Kidney (tissue), 14 donors: ENCODE data around the gene EEFSEC. TPM values are rescaled to one million over a fixed set of nuclear protein-coding genes. Genes with fewer than 3 reads are reported as not detected.

Source experiments
- DNase-seq, 5 donors: peaks; one replicate each; pipeline ENCODE4 v3.0.0-alpha.2; 2013 to 2020
- FAIRE-seq: peaks from 2 replicates; lab custom pipeline; 2012; peaks lifted over from hg19 to GRCh38; lab: Jason Lieb, UNC
- H3K27ac ChIP-seq, 2 donors: one replicate each; pipeline ENCODE4 v1.7.0; 2013; ENCODE audit warnings: low read depth in 2 of 2, low read length in 2 of 2, inconsistent platforms in 1 of 2
- H3K27me3 ChIP-seq: one replicate; pipeline ENCODE4 v1.7.1; 2013; ENCODE audit warnings: low read length, inconsistent platforms; ENCODE audit not compliant: control insufficient read depth, insufficient read depth
- H3K36me3 ChIP-seq, 3 donors: one replicate each; pipeline versions ENCODE4 v1.7.0 to v1.7.1; 2013; ENCODE audit warnings: low read length in 3 of 3, control low read depth in 1 of 3, inconsistent platforms in 1 of 3; ENCODE audit not compliant: insufficient read depth in 3 of 3, control insufficient read depth in 2 of 3
- H3K4me1 ChIP-seq, 3 donors: one replicate each; pipeline versions ENCODE4 v1.7.0 to v1.7.1; 2013; ENCODE audit warnings: low read length in 3 of 3, inconsistent platforms in 1 of 3, low read depth in 1 of 3; ENCODE audit not compliant: control insufficient read depth in 2 of 3, insufficient read depth in 2 of 3
- H3K4me3 ChIP-seq, 3 donors: one replicate each; pipeline versions ENCODE4 v1.7.0 to v1.8.1; 2013; ENCODE audit warnings: low read length in 3 of 3, control low read depth in 1 of 3, inconsistent platforms in 1 of 3
- H3K9ac ChIP-seq, 3 donors: one replicate each; pipeline versions ENCODE4 v1.7.0 to v1.7.1; 2013; ENCODE audit warnings: low read length in 3 of 3, control low read depth in 1 of 3, inconsistent platforms in 1 of 3
- H3K9me3 ChIP-seq, 3 donors: one replicate each; pipeline versions ENCODE4 v1.7.0 to v1.7.1; 2013; ENCODE audit warnings: low read length in 3 of 3, control low read depth in 1 of 3, inconsistent platforms in 1 of 3; ENCODE audit not compliant: control insufficient read depth in 2 of 3, insufficient read depth in 1 of 3
- intact Hi-C: fragments of 100-400 bp; cut with DNase I; formaldehyde crosslinking; loops from one replicate; pipeline ENCODE4 v1.11.1; 2022
- polyA plus RNA-seq: library from polyadenylated mRNA; stranded (reverse); fragments of 350-450 nt; fragmentation: Illumina TruSeq; extraction: RNeasy Lipid Tissue Mini Kit (QIAGEN cat#74804); gene quantifications from one replicate; pipeline ENCODE4 v1.2.3, GENCODE V29; 2014; ENCODE audit warnings: low read depth, low replicate concordance; ENCODE audit not compliant: insufficient read depth
- total RNA-seq: library from RNA; stranded (reverse); fragmentation: NEBNext Ultra II Directional; extraction: Animal tissue kit (Norgen Biotek cat#: 25700); gene quantifications from one replicate; pipeline ENCODE4 v1.2.1, GENCODE V29; 2021
- TF ChIP-seq, protein P1 (sequence below): IDR thresholded peaks from 3 replicates; pipeline ENCODE4 v1.5.1; 2012; ENCODE audit warnings: mild to moderate bottlenecking, moderate library complexity, borderline replicate concordance; ENCODE audit not compliant: insufficient read depth; ENCODE audit errors: extremely low read depth
- donor health status: control.
- donor health status: control.
- donor health status: control.
- donor health status: control.
- donor health status: control.
- donor health status: DM: yes; HTN: yes; CAD: no.
- donor health status: Normal renal cell carcinoma (clear cell type).

The EEFSEC gene
- total and polyA plus RNA-seq, 2 donors from 2014 or later, result 15.2 to 23.2 TPM

DNA sequence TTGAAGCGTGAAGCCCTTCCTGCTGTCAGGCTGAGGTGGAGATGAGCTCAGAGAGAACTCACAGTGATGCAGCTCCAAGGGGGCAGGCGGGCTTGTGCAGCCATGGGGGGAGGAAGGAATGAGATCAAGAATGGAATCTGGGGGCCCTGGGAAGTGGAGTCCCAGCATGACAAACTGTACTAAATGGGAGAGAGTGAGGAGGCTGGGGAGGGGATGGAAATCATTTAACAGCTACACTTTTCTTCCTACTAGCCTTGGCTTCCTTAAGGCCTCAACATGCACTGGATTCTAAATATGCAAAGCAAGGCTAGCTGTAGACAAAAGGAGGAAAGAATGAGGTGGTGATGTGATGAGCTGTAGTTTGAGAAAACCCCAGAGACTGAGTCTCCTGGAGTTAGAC lies 133.9 kb downstream of the EEFSEC start:
- peak in 1 of 5 donors; percentile 13 for DNase-seq
- H3K27ac ChIP-seq, result no peak overlapping the region
- no peak overlapping the region for H3K4me3 ChIP-seq
- H3K9ac ChIP-seq, result no peak overlapping the region
- no peaks in the 10 kb centered on the region for H3K4me1 ChIP-seq
- H3K36me3 ChIP-seq, result peaks cover 0 to 3% (median 0%) of the 10 kb centered on the region in 3 donors
- intact Hi-C loops, result no loop called here
- TF ChIP-seq, protein P1, sequence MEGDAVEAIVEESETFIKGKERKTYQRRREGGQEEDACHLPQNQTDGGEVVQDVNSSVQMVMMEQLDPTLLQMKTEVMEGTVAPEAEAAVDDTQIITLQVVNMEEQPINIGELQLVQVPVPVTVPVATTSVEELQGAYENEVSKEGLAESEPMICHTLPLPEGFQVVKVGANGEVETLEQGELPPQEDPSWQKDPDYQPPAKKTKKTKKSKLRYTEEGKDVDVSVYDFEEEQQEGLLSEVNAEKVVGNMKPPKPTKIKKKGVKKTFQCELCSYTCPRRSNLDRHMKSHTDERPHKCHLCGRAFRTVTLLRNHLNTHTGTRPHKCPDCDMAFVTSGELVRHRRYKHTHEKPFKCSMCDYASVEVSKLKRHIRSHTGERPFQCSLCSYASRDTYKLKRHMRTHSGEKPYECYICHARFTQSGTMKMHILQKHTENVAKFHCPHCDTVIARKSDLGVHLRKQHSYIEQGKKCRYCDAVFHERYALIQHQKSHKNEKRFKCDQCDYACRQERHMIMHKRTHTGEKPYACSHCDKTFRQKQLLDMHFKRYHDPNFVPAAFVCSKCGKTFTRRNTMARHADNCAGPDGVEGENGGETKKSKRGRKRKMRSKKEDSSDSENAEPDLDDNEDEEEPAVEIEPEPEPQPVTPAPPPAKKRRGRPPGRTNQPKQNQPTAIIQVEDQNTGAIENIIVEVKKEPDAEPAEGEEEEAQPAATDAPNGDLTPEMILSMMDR, result no peak
- no peak for FAIRE-seq
- no peaks in the 10 kb centered on the region for H3K27me3 ChIP-seq
- H3K9me3 ChIP-seq, result no peaks in the 10 kb centered on the region

DNA sequence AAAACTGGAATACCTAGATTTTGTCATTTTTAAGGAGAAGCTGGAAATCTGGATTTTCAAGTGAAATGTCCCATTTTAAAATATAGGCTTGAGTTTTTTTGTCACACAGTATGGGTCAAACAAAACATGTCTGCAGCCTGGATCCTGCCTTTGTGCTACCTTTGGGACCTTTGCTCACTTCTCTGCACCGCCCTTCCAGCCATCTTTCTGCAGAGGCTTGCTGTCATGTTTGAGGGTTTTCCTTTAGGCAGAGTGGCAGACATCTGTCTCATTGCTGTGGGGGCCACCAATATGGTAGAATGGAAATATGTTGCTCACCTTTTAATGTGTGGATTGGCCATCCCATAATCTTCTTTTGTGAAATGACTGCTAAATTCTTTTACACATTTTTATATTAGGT lies 136.3 kb downstream of the EEFSEC start:
- H3K27me3 ChIP-seq, result no peaks in the 10 kb centered on the region
- no peak for DNase-seq
- intact Hi-C loops, result no loop called here
- H3K9ac ChIP-seq, result no peak overlapping the region
- no peak overlapping the region for H3K4me3 ChIP-seq
- no peak overlapping the region for H3K27ac ChIP-seq
- H3K36me3 ChIP-seq, result no peaks in the 10 kb centered on the region
- TF ChIP-seq, protein P1, result no peak
- H3K9me3 ChIP-seq, result no peaks in the 10 kb centered on the region
- FAIRE-seq, result no peak
- H3K4me1 ChIP-seq, result peaks cover 0 to 4% (median 0%) of the 10 kb centered on the region in 3 donors

DNA sequence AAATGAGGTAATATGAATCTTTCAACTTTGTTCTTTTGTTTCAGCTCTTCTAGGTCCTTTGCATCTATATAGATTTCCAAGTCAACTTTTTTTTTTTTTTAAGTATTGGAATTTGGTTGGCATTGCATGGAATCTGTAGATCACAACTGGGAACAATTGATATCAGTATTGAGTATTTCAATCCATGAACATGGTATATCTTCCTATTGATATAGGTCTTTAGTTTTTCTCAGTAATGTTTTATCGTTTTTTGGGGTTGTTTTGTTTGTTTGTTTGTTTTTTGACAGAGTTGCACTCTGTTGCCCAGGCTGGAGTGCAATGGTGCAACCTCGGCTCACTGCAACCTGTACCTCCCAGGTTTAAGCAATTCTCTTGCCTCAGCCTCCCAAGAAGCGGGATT lies 137.2 kb downstream of the EEFSEC start:
- Histone ChIP-seq H3K4me1 (peaks cover 0 to 7% (median 0%) of the 10 kb centered on the region in 3 donors), H3K36me3 (no peaks in the 10 kb centered on the region), H3K9me3 (no peaks in the 10 kb centered on the region), H3K9ac (no peak overlapping the region), H3K27ac (no peak overlapping the region), H3K4me3 (no peak overlapping the region), H3K27me3 (no peaks in the 10 kb centered on the region)
- intact Hi-C loops, result no loop called here
- FAIRE-seq (no peak), DNase-seq (peak in 1 of 5 donors; percentile 5)
- TF ChIP-seq, protein P1, result no peak

DNA sequence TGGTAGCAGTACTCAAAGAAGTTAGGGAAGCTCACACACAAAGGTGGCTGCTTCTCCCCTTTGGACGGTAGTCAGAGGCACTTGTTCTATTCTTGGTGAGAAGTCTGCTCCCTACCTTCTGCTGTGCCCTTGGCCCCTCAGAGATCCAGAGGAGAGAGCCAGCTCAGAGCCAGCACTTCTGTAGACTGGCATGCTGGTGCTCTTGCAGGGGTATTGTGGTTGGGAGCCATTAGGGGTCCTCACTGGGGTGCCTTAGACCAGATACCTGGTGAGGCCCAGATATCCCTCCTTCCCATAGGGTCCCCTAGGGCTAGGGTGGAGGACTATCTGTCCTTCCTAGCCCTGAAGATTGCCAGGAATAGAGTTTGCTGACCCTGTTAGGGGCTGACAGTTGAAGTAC lies 140.6 kb downstream of the EEFSEC start:
- TF ChIP-seq, protein P1, result no peak
- Histone ChIP-seq H3K36me3 (no peaks in the 10 kb centered on the region), H3K4me3 (no peak overlapping the region), H3K9me3 (no peaks in the 10 kb centered on the region), H3K4me1 (peaks cover 0 to 9% (median 6%) of the 10 kb centered on the region in 3 donors), H3K27ac (no peak overlapping the region), H3K9ac (no peak overlapping the region), H3K27me3 (no peaks in the 10 kb centered on the region)
- intact Hi-C loops, result no loop called here
- DNase-seq, result peak in 1 of 5 donors; percentile 9
- no peak for FAIRE-seq
